ENCODE results near the gene GPD2. TPM values are rescaled to one million over a fixed set of nuclear protein-coding genes. Genes with fewer than 3 reads are reported as not detected.

The GPD2 gene
- total and polyA plus RNA-seq, 2 of the 13 experiments (the other 11 are each of a cell fraction or from before 2014, with no cell fraction given) = not detected

- no peak for TF ChIP-seq CREB1 (IDR thresholded peaks at IDR 0.05)
- TF ChIP-seq CREB1 (CRISPR knock-in tag; IDR thresholded peaks at IDR 0.05) = no peak
- TF ChIP-seq HDAC2 (CRISPR knock-in tag; IDR thresholded peaks at IDR 0.05) = no peak
- TF ChIP-seq, protein P1, sequence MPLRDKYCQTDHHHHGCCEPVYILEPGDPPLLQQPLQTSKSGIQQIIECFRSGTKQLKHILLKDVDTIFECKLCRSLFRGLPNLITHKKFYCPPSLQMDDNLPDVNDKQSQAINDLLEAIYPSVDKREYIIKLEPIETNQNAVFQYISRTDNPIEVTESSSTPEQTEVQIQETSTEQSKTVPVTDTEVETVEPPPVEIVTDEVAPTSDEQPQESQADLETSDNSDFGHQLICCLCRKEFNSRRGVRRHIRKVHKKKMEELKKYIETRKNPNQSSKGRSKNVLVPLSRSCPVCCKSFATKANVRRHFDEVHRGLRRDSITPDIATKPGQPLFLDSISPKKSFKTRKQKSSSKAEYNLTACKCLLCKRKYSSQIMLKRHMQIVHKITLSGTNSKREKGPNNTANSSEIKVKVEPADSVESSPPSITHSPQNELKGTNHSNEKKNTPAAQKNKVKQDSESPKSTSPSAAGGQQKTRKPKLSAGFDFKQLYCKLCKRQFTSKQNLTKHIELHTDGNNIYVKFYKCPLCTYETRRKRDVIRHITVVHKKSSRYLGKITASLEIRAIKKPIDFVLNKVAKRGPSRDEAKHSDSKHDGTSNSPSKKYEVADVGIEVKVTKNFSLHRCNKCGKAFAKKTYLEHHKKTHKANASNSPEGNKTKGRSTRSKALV (CRISPR knock-in tag; IDR thresholded peaks at IDR 0.05) = no peak
- no peak for TF ChIP-seq ZNF792 (CRISPR knock-in tag; IDR thresholded peaks at IDR 0.05)
- no peak for TF ChIP-seq ZNF383 (CRISPR knock-in tag; IDR thresholded peaks at IDR 0.05; ENCODE audit: borderline replicate concordance)
- TF ChIP-seq ZNF496 (CRISPR knock-in tag; IDR thresholded peaks at IDR 0.05; ENCODE audit: insufficient replicate concordance) = no peak
- no peak for TF ChIP-seq TCF7L2 (IDR thresholded peaks at IDR 0.05; ENCODE audit: low read depth, low read length)
- TF ChIP-seq ZFP82 (CRISPR knock-in tag; IDR thresholded peaks at IDR 0.05; ENCODE audit: borderline replicate concordance) = no peak
- TF ChIP-seq TCF12 (IDR thresholded peaks at IDR 0.05) = no peak
- no peak for TF ChIP-seq TCF12 (CRISPR knock-in tag; IDR thresholded peaks at IDR 0.05)
- no peak for TF ChIP-seq PRPF4 (IDR thresholded peaks at IDR 0.05; ENCODE audit: low read depth, low read length, poor library complexity, severe bottlenecking)
Observed at GRCh38 chr2:156483741-156484173, 47.6 kb downstream of the GPD2 start (continued).

DNA sequence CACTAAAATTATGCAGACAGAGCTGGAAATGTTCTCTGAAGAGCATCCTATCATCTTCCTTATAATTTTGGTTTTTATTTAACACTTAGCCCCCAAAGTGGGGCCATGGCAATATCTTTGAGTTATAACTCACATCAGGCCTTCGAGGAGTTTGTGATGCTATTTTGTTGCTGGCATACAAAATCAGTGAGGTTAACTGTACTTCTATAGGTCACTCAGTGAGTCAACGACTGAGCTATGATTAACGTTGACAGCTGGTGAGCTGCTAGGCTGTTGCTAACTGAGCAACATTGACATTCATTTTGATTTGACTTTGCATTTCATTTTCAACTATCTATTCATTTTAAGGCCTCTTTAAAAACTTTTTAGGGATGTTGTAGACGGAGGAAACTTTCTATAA, 50.0 kb downstream of the GPD2 start:
- Histone ChIP-seq H3K4me2 (ENCODE audit: low read depth, low read length) (no peak overlapping the region), H3K9ac (ENCODE audit: insufficient read depth, low read depth, low read length) (no peak overlapping the region), H3K27me3 (ENCODE audit: control insufficient read depth in 1 of 2, insufficient read depth in 2 of 2, low read length in 2 of 2) (no peaks in the 10 kb centered on the region), H3K27ac (ENCODE audit: extremely low read length, insufficient read depth, low read length) (no peak overlapping the region), H3K4me1 (ENCODE audit: insufficient read depth, low read length) (no peaks in the 10 kb centered on the region), H3K4me3 (replicated peaks in 1 of 3; ENCODE audit: insufficient read depth in 1 of 3, low read depth in 2 of 3, low read length in 3 of 3) (no peak overlapping the region), H3K9me3 (ENCODE audit: low read length) (no peaks in the 10 kb centered on the region), H3K36me3 (replicated peaks in 1 of 2; ENCODE audit: control insufficient read depth in 1 of 2, insufficient read depth in 2 of 2, low read length in 2 of 2) (no peaks in the 10 kb centered on the region), H3K79me2 (ENCODE audit: insufficient read depth, low read length) (no peaks in the 10 kb centered on the region), H4K20me1 (ENCODE audit: insufficient read depth, low read length) (no peaks in the 10 kb centered on the region), H2AFZ (ENCODE audit: low read length) (no peak overlapping the region)
- DNase-seq (ENCODE audit: low spot score) (no peak), FAIRE-seq (no peak), ATAC-seq (no peak)
- 2% methylated on average over 4 of the region's 4 CpGs for WGBS (ENCODE audit: low lambda C conversion rate)
- TF ChIP-seq ZNF446 (CRISPR knock-in tag; IDR thresholded peaks at IDR 0.05) = no peak
- no peak for TF ChIP-seq ZNF33A (CRISPR knock-in tag; IDR thresholded peaks at IDR 0.05; ENCODE audit: borderline replicate concordance)
- TF ChIP-seq GABPB1 (CRISPR knock-in tag; IDR thresholded peaks at IDR 0.05) = no peak
- no peak for TF ChIP-seq RNF219 (CRISPR knock-in tag; IDR thresholded peaks at IDR 0.05)
- no peak for TF ChIP-seq TP53 (CRISPR knock-in tag; conservative IDR thresholded peaks at IDR 0.05)
- no peak for TF ChIP-seq ETS1 (CRISPR knock-in tag; IDR thresholded peaks at IDR 0.05)
- TF ChIP-seq GATA4 (IDR thresholded peaks at IDR 0.05; ENCODE audit: borderline replicate concordance, low read depth) = no peak
- no peak for TF ChIP-seq HMGA1 (CRISPR knock-in tag; conservative IDR thresholded peaks at IDR 0.05)
- TF ChIP-seq ZNF234 (CRISPR knock-in tag; conservative IDR thresholded peaks at IDR 0.05) = no peak
- ChIA-PET CTCF (ENCODE audit: low intra/inter-chr PET ratio, low total read pairs) (no interaction called here), POLR2A (no interaction called here)
- in situ Hi-C loops (cut with HindIII; ENCODE audit: extremely low pct_ligation_motif_present, low pct_unique_long_range_greater_than_20kb) = no loop called here
- intact Hi-C loops (cut with micrococcal nuclease; ENCODE audit: unreplicated experiment) = no loop called here
- no TSS peak for BruUV-seq (replicated peaks)
